T-cell (primary cell): Measurements from ENCODE around the gene SLC9A7. TPM values are rescaled to one million over a fixed set of nuclear protein-coding genes. Genes with fewer than 3 reads are reported as not detected.

Experiments
- ATAC-seq, 4 experiments: fragments of 200-7000 bp in 3 of 4; fragments of 150-1000 bp in 1 of 4; cut with Tn5 transposase; replicated peaks in 1 of 4; 1 replicate in 3 of 4; 2 replicates in 1 of 4; pipeline ENCODE4 v1.10.0; 2021; ENCODE audit warnings: moderate library complexity in 3 of 4, mild to moderate bottlenecking in 2 of 4, moderate number of reproducible peaks in 1 of 4
- CTCF ChIA-PET, 2 donors: fragments of 300-600 bp; sonication (Branson Sonifier 250); formaldehyde crosslinking; loops; one replicate each; lab custom pipeline; 2022; ENCODE audit warnings: antibody characterized with exemption in 2 of 2; lab: Charles Lee
- POLR2A ChIA-PET, 2 donors: fragments of 300-600 bp; sonication (Branson Sonifier 250); formaldehyde crosslinking; loops; one replicate each; lab custom pipeline; 2022; ENCODE audit warnings: antibody characterized with exemption in 2 of 2; lab: Charles Lee
- DNase-seq, 35 experiments: peaks; one replicate each; pipeline versions ENCODE4 v3.0.0 to v3.0.0-alpha.2; 2013 to 2023
- H3K27ac ChIP-seq: one replicate; pipeline ENCODE4 v1.5.1; 2013; ENCODE audit warnings: low read length
- H3K27me3 ChIP-seq, 2 experiments: replicated peaks in 1 of 2; 1 replicate in 1 of 2; 2 replicates in 1 of 2; pipeline versions ENCODE4 v1.6.1 to v1.7.0; 2013; ENCODE audit warnings: low read length in 1 of 2, mixed read lengths in 1 of 2; ENCODE audit not compliant: control insufficient read depth in 2 of 2, insufficient read depth in 2 of 2; ENCODE audit errors: extremely low read depth in 1 of 2
- H3K36me3 ChIP-seq, 2 donors: 1 replicate in 1 of 2; 2 replicates in 1 of 2; pipeline versions ENCODE4 v1.6.1 to v1.7.0; 2013; ENCODE audit warnings: low read length in 1 of 2; ENCODE audit not compliant: control insufficient read depth in 2 of 2, insufficient read depth in 1 of 2; ENCODE audit errors: extremely low read depth in 1 of 2
- H3K4me1 ChIP-seq, 2 experiments: 1 replicate in 1 of 2; 2 replicates in 1 of 2; pipeline versions ENCODE4 v1.6.1 to v1.7.0; 2013; ENCODE audit warnings: low read length in 2 of 2, mixed read lengths in 1 of 2; ENCODE audit not compliant: insufficient read depth in 2 of 2, control insufficient read depth in 1 of 2; ENCODE audit errors: extremely low read depth in 1 of 2
- H3K4me3 ChIP-seq, 2 donors: 1 replicate in 1 of 2; 2 replicates in 1 of 2; pipeline versions ENCODE4 v1.5.1 to v1.7.0; 2013; ENCODE audit warnings: mild to moderate bottlenecking in 2 of 2, low read length in 1 of 2, moderate library complexity in 1 of 2; ENCODE audit not compliant: control insufficient read depth in 1 of 2; ENCODE audit errors: extremely low read depth in 1 of 2
- H3K9me3 ChIP-seq: 2 replicates; pipeline ENCODE4 v1.7.0; 2013
- H3K27ac Mint-ChIP-seq, 2 donors: one replicate each; pipeline ENCODE4 v1.8.0; 2020 to 2021; ENCODE audit warnings: mild to moderate bottlenecking in 2 of 2, mixed read lengths in 2 of 2
- H3K27me3 Mint-ChIP-seq, 2 donors: one replicate each; pipeline ENCODE4 v1.8.0; 2021 to 2022; ENCODE audit warnings: mixed read lengths in 2 of 2
- H3K36me3 Mint-ChIP-seq: one replicate; pipeline ENCODE4 v1.8.0; 2021; ENCODE audit warnings: mixed read lengths
- H3K4me1 Mint-ChIP-seq, 3 donors: one replicate each; pipeline ENCODE4 v1.8.0; 2020 to 2022; ENCODE audit warnings: mixed read lengths in 3 of 3, mild to moderate bottlenecking in 1 of 3
- H3K4me3 Mint-ChIP-seq, 3 donors: one replicate each; pipeline ENCODE4 v1.8.0; 2020 to 2022; ENCODE audit warnings: mild to moderate bottlenecking in 3 of 3, mixed read lengths in 3 of 3, moderate library complexity in 3 of 3
- H3K9me3 Mint-ChIP-seq, 3 donors: one replicate each; pipeline ENCODE4 v1.8.0; 2020 to 2022; ENCODE audit warnings: mixed read lengths in 3 of 3
- WGBS: methylation state at CpG from one replicate; pipeline ENCODE4 v1.1.5; 2013; ENCODE audit warnings: missing lambda C conversion rate; ENCODE audit not compliant: insufficient coverage; 5-methylcytosine and 5-hydroxymethylcytosine counted together
- total RNA-seq, 35 experiments: library from RNA in 6 of 35; stranded (reverse) in 6 of 35; fragments of 120-200 nt in 1 of 35; gene quantifications; one replicate each; pipeline versions ENCODE4 v1.2.1 to v1.2.4 and lab custom pipeline; 2013 to 2026

The SLC9A7 gene
- total RNA-seq, 5 donors from 2014 or later (not counting 1 experiment from before 2014, with no cell fraction given), result 2.3 to 6.3 (median 3.7) TPM

- no peak for ATAC-seq
- Mint-ChIP-seq H3K27ac (no peak overlapping the region), H3K4me3 (no peak overlapping the region)
These were observed 121.0 kb downstream of the SLC9A7 start for GRCh38 chrX:46637938-46638337.

DNA sequence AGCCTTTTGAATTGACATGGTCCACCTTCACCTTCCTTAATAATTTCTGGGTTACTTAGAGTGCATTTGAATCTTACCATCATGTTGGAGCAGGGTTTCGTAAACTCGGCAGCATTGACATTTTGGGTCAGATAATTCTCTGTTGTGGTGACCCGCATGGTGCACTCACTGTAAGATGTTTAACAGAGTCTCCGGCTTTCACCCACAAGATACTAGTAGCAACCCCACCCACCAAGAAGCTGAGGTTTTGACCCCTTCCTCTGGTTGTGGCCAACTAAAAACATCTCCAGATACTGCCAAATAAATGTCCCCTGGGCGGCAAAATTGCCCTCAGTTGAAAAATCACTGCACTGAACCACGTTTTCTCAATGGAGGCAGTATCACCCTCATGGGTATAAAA is 122.7 kb downstream of the SLC9A7 start:
- WGBS, result no CpG with 5 or more reads among the region's 6 CpGs

More at GRCh38 chrX:46637938-46638337, 121.0 kb downstream of the SLC9A7 start:
- ChIA-PET CTCF (no interaction called here), POLR2A (no interaction called here)
- H3K4me1 Mint-ChIP-seq, result peaks cover 0 to 23% (median 8%) of the 10 kb centered on the region in 3 donors
- Histone ChIP-seq H3K27me3 (no peaks in the 10 kb centered on the region), H3K27ac (no peak overlapping the region), H3K4me3 (no peak overlapping the region), H3K9me3 (no peaks in the 10 kb centered on the region), H3K4me1 (peaks cover 0 to 3% of the 10 kb centered on the region in 2 experiments), H3K36me3 (no peaks in the 10 kb centered on the region)
- no peaks in the 10 kb centered on the region for H3K9me3 Mint-ChIP-seq
- H3K36me3 Mint-ChIP-seq, result no peaks in the 10 kb centered on the region
- no CpG with 5 or more reads among the region's 2 CpGs for WGBS
- peaks cover 0 to 6% of the 10 kb centered on the region in 2 donors for H3K27me3 Mint-ChIP-seq
- no peak for DNase-seq

DNA sequence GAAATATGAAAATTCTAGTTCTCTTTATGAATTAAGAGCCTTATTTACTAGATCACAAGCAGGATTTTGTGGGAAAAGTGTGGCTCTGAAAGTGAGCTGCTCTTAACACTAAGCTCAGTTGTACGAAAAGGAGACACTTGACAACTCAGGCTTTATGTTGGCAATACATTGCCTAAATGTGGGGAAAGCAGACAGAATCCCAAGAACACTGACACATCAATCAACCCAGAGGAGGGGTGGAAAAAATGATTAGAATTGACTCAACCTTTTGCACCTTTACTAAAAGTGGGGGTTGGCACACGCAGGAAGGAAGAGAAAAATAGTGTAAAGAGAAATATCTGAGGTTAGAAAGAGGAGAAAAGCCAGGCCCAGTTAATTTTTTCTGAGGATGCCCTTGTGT is 123.7 kb downstream of the SLC9A7 start:
- WGBS, result no CpG with 5 or more reads among the region's 2 CpGs
- Histone ChIP-seq H3K27me3 (no peaks in the 10 kb centered on the region), H3K36me3 (no peaks in the 10 kb centered on the region), H3K4me3 (no peak overlapping the region), H3K27ac (no peak overlapping the region), H3K4me1 (peaks cover 0 to 3% of the 10 kb centered on the region in 2 experiments), H3K9me3 (no peaks in the 10 kb centered on the region)
- CTCF ChIA-PET, result no interaction called here
- H3K36me3 Mint-ChIP-seq, result peaks cover 7% of the 10 kb centered on the region
- no peak overlapping the region for H3K27ac Mint-ChIP-seq
- no peak overlapping the region for H3K4me3 Mint-ChIP-seq
- POLR2A ChIA-PET, result no interaction called here
- H3K27me3 Mint-ChIP-seq, result peaks cover 0 to 10% of the 10 kb centered on the region in 2 donors
- DNase-seq, result no peak
- no peak for ATAC-seq
- H3K4me1 Mint-ChIP-seq, result peaks cover 0 to 20% (median 3%) of the 10 kb centered on the region in 3 donors
- H3K9me3 Mint-ChIP-seq, result no peaks in the 10 kb centered on the region

More for the DNA sequence above, 122.7 kb downstream of the SLC9A7 start:
- Histone ChIP-seq H3K27ac (no peak overlapping the region), H3K4me3 (no peak overlapping the region), H3K27me3 (no peaks in the 10 kb centered on the region), H3K36me3 (no peaks in the 10 kb centered on the region), H3K9me3 (no peaks in the 10 kb centered on the region), H3K4me1 (peaks cover 0 to 3% of the 10 kb centered on the region in 2 experiments)
- ATAC-seq, result no peak
- H3K4me3 Mint-ChIP-seq, result no peak overlapping the region
- H3K36me3 Mint-ChIP-seq, result peaks cover 3% of the 10 kb centered on the region
- H3K27me3 Mint-ChIP-seq, result peaks cover 0 to 6% of the 10 kb centered on the region in 2 donors
- ChIA-PET CTCF (interaction anchor here (0.5 to 0.7 kb wide), 2 partner anchors 81 to 233 kb away, joined by 3 read pairs; no protein-coding TSS in a partner anchor), POLR2A (no interaction called here)
- peaks cover 0 to 18% (median 3%) of the 10 kb centered on the region in 3 donors for H3K4me1 Mint-ChIP-seq
- DNase-seq, result no peak
- no peaks in the 10 kb centered on the region for H3K9me3 Mint-ChIP-seq
- no peak overlapping the region for H3K27ac Mint-ChIP-seq

GRCh38 chrX:46634577-46634976 is 124.3 kb downstream of the SLC9A7 start:
- H3K9me3 ChIP-seq, result no peaks in the 10 kb centered on the region
- Mint-ChIP-seq H3K27ac (no peak overlapping the region), H3K27me3 (peaks cover 0 to 10% of the 10 kb centered on the region in 2 donors), H3K36me3 (peaks cover 7% of the 10 kb centered on the region), H3K9me3 (no peaks in the 10 kb centered on the region), H3K4me3 (no peak overlapping the region), H3K4me1 (peaks cover 0 to 20% (median 3%) of the 10 kb centered on the region in 3 donors)
- no peak overlapping the region for H3K4me3 ChIP-seq
- no peak overlapping the region for H3K27ac ChIP-seq
- ATAC-seq, result no peak
- CTCF ChIA-PET, result interaction anchor here in 1 of 2 donors (0.5 kb wide), 1 partner anchor 98 kb away, joined by 8 read pairs; no protein-coding TSS in a partner anchor
- no peak for DNase-seq
- H3K36me3 ChIP-seq, result no peaks in the 10 kb centered on the region
- peaks cover 0 to 3% of the 10 kb centered on the region in 2 experiments for H3K4me1 ChIP-seq
- POLR2A ChIA-PET, result no interaction called here
- no CpG with 5 or more reads among the region's 3 CpGs for WGBS
- H3K27me3 ChIP-seq, result no peaks in the 10 kb centered on the region

- no peak overlapping the region for H3K27ac ChIP-seq
- H3K27me3 Mint-ChIP-seq, result peaks cover 0 to 20% of the 10 kb centered on the region in 2 donors
- no peaks in the 10 kb centered on the region for H3K27me3 ChIP-seq
- H3K9me3 ChIP-seq, result no peaks in the 10 kb centered on the region
- H3K4me1 ChIP-seq, result peaks cover 2 to 15% of the 10 kb centered on the region in 2 experiments
- DNase-seq, result no peak
- 100% methylated on average over 1 of the region's 1 CpG for WGBS
- no peak for ATAC-seq
- no peak overlapping the region for H3K4me3 ChIP-seq
- peaks cover 19 to 38% (median 24%) of the 10 kb centered on the region in 3 donors for H3K4me1 Mint-ChIP-seq
- peaks cover 7% of the 10 kb centered on the region for H3K36me3 Mint-ChIP-seq
- H3K36me3 ChIP-seq, result no peaks in the 10 kb centered on the region
- H3K4me3 Mint-ChIP-seq, result no peak overlapping the region
- POLR2A ChIA-PET, result no interaction called here
- CTCF ChIA-PET, result no interaction called here
- H3K9me3 Mint-ChIP-seq, result no peaks in the 10 kb centered on the region
- H3K27ac Mint-ChIP-seq, result no peak overlapping the region
These were observed 128.8 kb downstream of the SLC9A7 start for GRCh38 chrX:46630141-46630540.

DNA sequence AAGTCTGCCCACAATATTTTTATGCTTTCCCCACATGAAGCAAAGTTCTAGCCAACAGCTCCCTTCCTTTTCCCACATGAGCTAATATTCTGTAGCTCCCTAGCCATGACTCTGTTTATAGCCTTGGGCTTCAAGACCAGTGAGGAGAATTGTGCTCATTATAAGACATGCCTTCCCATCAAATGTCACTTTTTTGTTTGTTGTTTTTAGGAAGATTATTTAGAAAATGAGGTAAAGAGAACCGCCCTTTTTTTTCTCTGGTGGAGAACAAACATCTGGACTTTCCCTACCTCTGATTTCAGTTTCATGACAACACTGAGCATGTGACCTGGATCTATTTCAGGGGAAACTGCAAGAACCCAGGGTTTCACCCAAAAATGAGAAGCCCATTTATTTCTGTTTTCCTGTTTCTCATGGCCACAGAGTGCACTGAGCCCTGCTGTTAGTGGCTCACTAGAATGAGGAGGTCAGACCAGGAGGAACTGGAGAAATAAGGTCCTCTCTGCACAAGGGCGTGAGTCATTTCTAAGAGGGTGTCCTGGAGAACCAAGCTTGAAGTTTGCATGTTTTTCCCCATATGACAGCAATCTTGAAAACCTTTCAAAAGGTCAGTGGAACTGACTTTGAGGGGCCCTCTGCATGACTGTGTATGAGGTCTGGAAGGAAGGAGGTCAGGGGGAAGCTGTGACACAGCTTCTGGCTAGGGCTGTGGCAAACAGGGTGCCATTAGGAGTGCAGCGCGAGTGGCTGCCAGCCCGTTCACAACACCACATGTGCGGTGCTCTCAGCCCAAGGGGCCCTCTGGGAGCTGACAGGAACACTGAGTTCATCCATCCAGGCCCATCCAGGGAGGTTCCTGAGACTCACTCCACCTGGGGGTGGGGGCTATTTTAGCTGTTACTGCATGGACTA is 130.2 kb downstream of the SLC9A7 start:
- Mint-ChIP-seq H3K9me3 (no peaks in the 10 kb centered on the region), H3K36me3 (peaks cover 7% of the 10 kb centered on the region), H3K27me3 (peaks cover 0 to 19% of the 10 kb centered on the region in 2 donors), H3K4me3 (no peak overlapping the region), H3K27ac (peak overlapping the region in 1 of 2 donors; percentile 36), H3K4me1 (peaks cover 18 to 31% (median 24%) of the 10 kb centered on the region in 3 donors)
- Histone ChIP-seq H3K36me3 (no peaks in the 10 kb centered on the region), H3K27ac (no peak overlapping the region), H3K4me3 (no peak overlapping the region), H3K9me3 (no peaks in the 10 kb centered on the region), H3K4me1 (peaks cover 2 to 15% of the 10 kb centered on the region in 2 experiments), H3K27me3 (no peaks in the 10 kb centered on the region)
- CTCF ChIA-PET, result no interaction called here
- DNase-seq (no peak), ATAC-seq (no peak)
- no CpG with 5 or more reads among the region's 6 CpGs for WGBS
- POLR2A ChIA-PET, result interaction anchor here in 1 of 2 donors (0.7 kb wide), 1 partner anchor 1718 kb away, joined by 3 read pairs; no protein-coding TSS in a partner anchor
